Mucosa of descending colon (tissue), 3 donors: ENCODE measurements around the gene ZNF18. TPM values are rescaled to one million over a fixed set of nuclear protein-coding genes. Genes with fewer than 3 reads are reported as not detected.

Source experiments
- ATAC-seq: fragments of 200-7000 bp; cut with Tn5 transposase; one replicate; pipeline ENCODE4 v1.9.1; 2020; ENCODE audit warnings: mild to moderate bottlenecking, moderate library complexity
- DNase-seq, 3 donors: peaks; one replicate each; pipeline ENCODE4 v3.0.0-alpha.2; 2020
- H3K36me3 ChIP-seq: fragments of 200-600 bp; one replicate; pipeline ENCODE4 v1.8.0; 2021; ENCODE audit warnings: low read depth, mild to moderate bottlenecking
- H3K4me1 ChIP-seq: fragments of 200-600 bp; one replicate; pipeline ENCODE4 v1.8.0; 2021; ENCODE audit warnings: low read depth, mild to moderate bottlenecking
- H3K4me3 ChIP-seq: fragments of 200-600 bp; one replicate; pipeline ENCODE4 v1.8.0; 2021; ENCODE audit warnings: mild to moderate bottlenecking
- H3K9me3 ChIP-seq: fragments of 200-600 bp; one replicate; pipeline ENCODE4 v1.8.0; 2021; ENCODE audit warnings: mild to moderate bottlenecking
- CTCF ChIP-seq: fragments of 200-600 bp; IDR thresholded peaks from one replicate; pipeline ENCODE4 v1.8.0; 2022; ENCODE audit warnings: antibody characterized with exemption, mild to moderate bottlenecking
- intact Hi-C, 2 donors: fragments of 100-400 bp; cut with DNase I in 1 of 2; cut with micrococcal nuclease in 1 of 2; formaldehyde crosslinking; loops; one replicate each; pipeline versions ENCODE4 v1.11.0 to v1.11.1; 2022; cut with DNase I, micrococcal nuclease
- long read RNA-seq, 2 donors: library from polyadenylated mRNA; unstranded; transcript quantifications; one replicate each; pipeline ENCODE4 v2.0.0, GENCODE V29; 2019 to 2021
- total RNA-seq, 3 donors: library from RNA; stranded (reverse); fragmentation: NEBNext Ultra II Directional in 2 of 3; extraction: Animal tissue kit (Norgen Biotek cat#: 25700) in 2 of 3; gene quantifications; one replicate each; pipeline versions ENCODE4 v1.2.1 to v1.2.4, GENCODE V29; 2021 to 2023
- donor health status: DM: no; HTN: no; CAD: no; lungs with moderate emphysema.
- donor health status: DM: no; HTN: no; CAD: no.
- donor health status: DM: no; HTN: yes; CAD: no.

ZNF18 gene
- total RNA-seq = 1 to 10 TPM; 7.1 to 9.4 (median 8.1) TPM
- long read RNA-seq, donor 1, transcript ZNF18-202 (7 exons, 2,261 nt) = major isoform, 5 of 15 reads
- long read RNA-seq, donor 1, partial matches to known transcripts = 2 of 15 reads
- long read RNA-seq, donor 1, other reads (novel, unspliced or antisense) = 6 of 15 reads
- long read RNA-seq, donor 2, partial matches to known transcripts = 1 of 6 reads
- long read RNA-seq, donor 2, other reads (novel, unspliced or antisense) = 3 of 6 reads

DNA sequence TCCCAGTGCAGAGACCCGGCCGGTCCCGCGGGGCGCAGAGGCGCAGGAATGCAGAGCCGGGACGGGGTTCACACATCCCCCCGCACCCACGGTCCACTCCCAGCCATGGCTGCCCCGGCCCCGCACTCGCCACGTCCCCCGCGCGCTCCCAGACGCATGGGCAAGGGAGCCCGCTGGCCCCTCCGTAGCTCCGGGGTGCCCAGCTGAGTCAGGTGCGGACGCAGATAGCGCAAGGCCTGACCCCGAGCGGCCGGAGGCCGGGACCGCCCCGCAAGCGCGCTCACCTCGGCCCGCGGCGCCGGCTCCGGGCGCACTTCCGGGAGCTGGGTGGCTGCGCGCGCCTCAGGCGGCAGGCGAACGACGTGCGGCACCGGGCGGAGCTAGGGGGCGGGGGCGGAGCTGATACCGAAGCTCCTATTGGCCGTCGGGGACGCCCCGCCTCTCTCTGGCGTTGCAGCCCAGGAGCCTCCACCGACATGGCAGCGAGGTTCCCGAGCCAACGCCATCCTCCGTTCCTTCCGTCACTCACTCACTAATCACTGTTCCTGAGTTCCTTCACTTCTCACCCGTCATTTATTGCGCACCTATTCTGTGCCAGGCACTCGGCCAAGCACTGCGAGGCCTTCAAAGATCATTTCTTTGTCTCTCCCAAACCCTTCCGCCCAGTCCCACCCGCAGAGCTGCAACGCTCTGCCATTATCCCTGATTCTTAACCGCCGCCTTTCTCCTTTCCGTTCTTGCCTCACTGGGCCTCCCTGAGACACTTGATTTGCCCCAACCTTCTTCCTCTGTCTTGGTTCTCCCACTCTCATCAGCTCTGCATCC lies at the start of gene ZNF18:
Gene ZNF18, minus strand, starts transcription at position 329 of the 825 bp plus-strand sequence. CDS start 4,646 bp downstream, outside the sequence.
- DNase-seq = peak; percentile 98
- Histone ChIP-seq H3K36me3 (no peaks in the 10 kb centered on the region), H3K9me3 (no peaks in the 10 kb centered on the region), H3K4me3 (peak within 1 kb of the TSS; percentile 48), H3K4me1 (peaks cover 11% of the 10 kb centered on the region)
- ATAC-seq = peak; percentile 98
- peak; percentile 37 for TF ChIP-seq CTCF
- intact Hi-C loops = no loop called here

DNA sequence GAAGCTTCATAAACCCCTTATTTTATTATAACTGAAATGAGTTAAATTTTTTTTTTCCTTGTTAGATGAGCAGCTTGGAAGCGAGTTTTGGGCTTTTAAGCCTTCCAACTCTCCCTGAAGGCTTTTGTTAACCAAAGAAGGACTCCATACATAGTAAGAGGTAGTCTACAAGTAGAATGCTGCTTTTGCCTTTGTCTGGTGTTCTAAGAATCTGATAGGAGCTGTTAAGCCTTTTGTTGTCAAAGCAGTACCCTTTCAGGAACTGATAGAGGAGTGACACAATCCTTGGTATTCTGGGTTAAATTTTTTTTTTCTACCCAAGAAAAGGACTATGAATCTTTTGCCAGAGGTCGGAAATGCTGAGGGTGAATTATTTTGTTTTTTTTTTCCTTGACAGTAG lies 49.5 kb upstream of the ZNF18 start:
- Histone ChIP-seq H3K4me1 (no peaks in the 10 kb centered on the region), H3K9me3 (no peaks in the 10 kb centered on the region), H3K4me3 (no peak overlapping the region), H3K36me3 (no peaks in the 10 kb centered on the region)
- no peak for ATAC-seq
- TF ChIP-seq CTCF = no peak
- intact Hi-C loops = no loop called here
- no peak for DNase-seq

GRCh38 chr17:12043702-12044101 lies 46.4 kb upstream of the ZNF18 start:
- Histone ChIP-seq H3K4me3 (no peak overlapping the region), H3K4me1 (no peaks in the 10 kb centered on the region), H3K9me3 (no peaks in the 10 kb centered on the region), H3K36me3 (no peaks in the 10 kb centered on the region)
- DNase-seq (no peak), ATAC-seq (peak; percentile 37)
- no peak for TF ChIP-seq CTCF
- intact Hi-C loops = no loop called here

DNA sequence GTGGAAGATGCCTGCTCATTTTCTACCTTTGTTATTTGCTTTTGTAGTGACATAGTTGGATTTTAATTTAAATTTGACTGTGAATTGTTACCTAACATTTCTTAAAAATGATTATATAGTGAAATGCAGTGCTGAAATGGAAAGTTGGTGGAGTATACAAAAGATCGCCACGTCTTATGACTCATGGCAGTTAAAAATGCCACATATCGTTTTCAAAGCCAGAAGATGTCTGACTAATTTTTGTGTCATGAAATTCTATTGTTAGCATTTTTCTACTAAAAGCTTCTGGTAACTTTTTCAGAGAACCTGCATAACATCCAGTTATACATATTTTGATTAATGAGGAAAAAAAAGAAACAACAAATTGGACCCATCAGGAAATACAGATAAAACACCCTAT lies 44.0 kb upstream of the ZNF18 start:
- no peak for TF ChIP-seq CTCF
- intact Hi-C loops = no loop called here
- Histone ChIP-seq H3K4me3 (no peak overlapping the region), H3K9me3 (no peaks in the 10 kb centered on the region), H3K36me3 (no peaks in the 10 kb centered on the region), H3K4me1 (no peaks in the 10 kb centered on the region)
- ATAC-seq (no peak), DNase-seq (no peak)

DNA sequence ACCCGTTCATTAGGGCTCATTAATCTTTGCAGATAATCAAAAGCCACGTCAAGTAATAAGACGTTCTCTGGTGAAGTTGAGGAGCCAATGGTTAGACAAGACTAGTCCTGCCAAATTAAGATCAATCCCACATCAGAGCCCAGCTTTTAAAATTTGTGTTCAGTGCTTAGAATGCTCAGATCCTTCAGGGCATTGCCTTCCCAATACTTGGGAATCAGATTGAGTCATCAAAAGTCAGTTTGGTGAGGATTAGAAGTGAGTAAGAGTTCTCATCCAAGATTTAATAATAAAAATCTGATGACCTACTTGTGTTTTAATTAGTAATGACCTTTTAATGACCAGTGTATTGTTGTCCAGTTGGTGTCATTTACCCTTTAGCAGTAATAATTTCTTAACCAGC lies 43.2 kb upstream of the ZNF18 start:
- Histone ChIP-seq H3K4me1 (no peaks in the 10 kb centered on the region), H3K9me3 (no peaks in the 10 kb centered on the region), H3K36me3 (no peaks in the 10 kb centered on the region), H3K4me3 (no peak overlapping the region)
- intact Hi-C loops = no loop called here
- ATAC-seq (no peak), DNase-seq (no peak)
- no peak for TF ChIP-seq CTCF
